SK-N-SH treated with all-trans-retinoic acid at 6 μM for 48 hours (cell line): ENCODE measurements around the gene TET2.

Experiments used
- ATAC-seq: fragments of 200-7000 bp; cut with Tn5 transposase; 3 replicates; pipeline ENCODE4 v1.9.1; 2020; ENCODE audit warnings: mild to moderate bottlenecking, moderate library complexity
- ARNTL ChIP-seq: fragments of 450-650 bp; formaldehyde crosslinking; IDR thresholded peaks from 2 replicates; pipeline ENCODE4 v1.5.0; 2020; ENCODE audit warnings: low read depth, mild to moderate bottlenecking, moderate library complexity, borderline replicate concordance
- BACH2 ChIP-seq: fragments of 250-450 bp; sonication (Bioruptor Pico); IDR thresholded peaks from 2 replicates; pipeline ENCODE4 v1.9.0; 2021; ENCODE audit warnings: mild to moderate bottlenecking, borderline replicate concordance
- CSDC2 ChIP-seq: fragments of 250-450 bp; sonication (Bioruptor Pico); IDR thresholded peaks from 2 replicates; pipeline ENCODE4 v1.5.0; 2020; ENCODE audit warnings: mild to moderate bottlenecking, moderate library complexity
- ESRRG ChIP-seq: fragments of 250-450 bp; sonication (Bioruptor Pico); IDR thresholded peaks from 2 replicates; pipeline ENCODE4 v1.6.1; 2021; ENCODE audit warnings: mild to moderate bottlenecking
- ISL1 ChIP-seq: fragments of 250-450 bp; sonication (Bioruptor Pico); IDR thresholded peaks from 2 replicates; pipeline ENCODE4 v2.1.2; 2022; ENCODE audit warnings: mild to moderate bottlenecking, moderate library complexity
- OSR1 ChIP-seq: fragments of 250-450 bp; sonication (Bioruptor Pico); IDR thresholded peaks from 2 replicates; pipeline ENCODE4 v1.8.0; 2022; ENCODE audit warnings: moderate library complexity, mild to moderate bottlenecking, inconsistent platforms
- PPARA ChIP-seq: fragments of 250-450 bp; sonication (Bioruptor Pico); IDR thresholded peaks from 2 replicates; pipeline ENCODE4 v1.5.0; 2020; ENCODE audit warnings: mild to moderate bottlenecking, borderline replicate concordance
- RARB ChIP-seq: fragments of 250-450 bp; sonication (Bioruptor Pico); IDR thresholded peaks from 2 replicates; pipeline ENCODE4 v1.8.0; 2021; ENCODE audit warnings: mild to moderate bottlenecking, moderate library complexity
- SNAI2 ChIP-seq: fragments of 250-450 bp; sonication (Bioruptor Pico); IDR thresholded peaks from 2 replicates; pipeline ENCODE4 v1.5.0; 2020; ENCODE audit warnings: mild to moderate bottlenecking, moderate library complexity
- TCF4 ChIP-seq: fragments of 250-450 bp; sonication (Bioruptor Pico); IDR thresholded peaks from 2 replicates; pipeline ENCODE4 v1.8.0; 2021; ENCODE audit warnings: mild to moderate bottlenecking, moderate library complexity, borderline replicate concordance
- TSHZ2 ChIP-seq: fragments of 250-450 bp; sonication (Bioruptor Pico); IDR thresholded peaks from 2 replicates; pipeline ENCODE4 v1.5.0; 2020; ENCODE audit warnings: mild to moderate bottlenecking, moderate library complexity
- ZC3H10 ChIP-seq: fragments of 250-450 bp; sonication (Bioruptor Pico); IDR thresholded peaks from 2 replicates; pipeline ENCODE4 v1.5.1; 2021; ENCODE audit warnings: mild to moderate bottlenecking, moderate library complexity
- ZFP3 ChIP-seq: fragments of 250-450 bp; sonication (Bioruptor Pico); IDR thresholded peaks from 2 replicates; pipeline ENCODE4 v1.5.0; 2020; ENCODE audit warnings: mild to moderate bottlenecking, moderate library complexity
- ZFP30 ChIP-seq: fragments of 450-650 bp; formaldehyde crosslinking; IDR thresholded peaks from 2 replicates; pipeline ENCODE4 v1.5.0; 2022; ENCODE audit warnings: mild to moderate bottlenecking, moderate library complexity
- ZNF70 ChIP-seq: fragments of 450-650 bp; formaldehyde crosslinking; IDR thresholded peaks from 2 replicates; pipeline ENCODE4 v1.5.0; 2020; ENCODE audit warnings: mild to moderate bottlenecking, moderate library complexity
- ZNF8 ChIP-seq: fragments of 450-650 bp; formaldehyde crosslinking; IDR thresholded peaks from 2 replicates; pipeline ENCODE4 v1.5.0; 2020; ENCODE audit warnings: mild to moderate bottlenecking, moderate library complexity
- TF ChIP-seq, protein P1 (sequence below): fragments of 250-450 bp; sonication (Bioruptor Pico); IDR thresholded peaks from 2 replicates; pipeline ENCODE4 v1.8.0; 2020; ENCODE audit warnings: mild to moderate bottlenecking, moderate library complexity, borderline replicate concordance
- TF ChIP-seq, protein P2 (sequence below): fragments of 250-450 bp; sonication (Bioruptor Pico); IDR thresholded peaks from 2 replicates; pipeline ENCODE4 v1.5.1; 2021; ENCODE audit warnings: mild to moderate bottlenecking, moderate library complexity

Gene TET2

DNA sequence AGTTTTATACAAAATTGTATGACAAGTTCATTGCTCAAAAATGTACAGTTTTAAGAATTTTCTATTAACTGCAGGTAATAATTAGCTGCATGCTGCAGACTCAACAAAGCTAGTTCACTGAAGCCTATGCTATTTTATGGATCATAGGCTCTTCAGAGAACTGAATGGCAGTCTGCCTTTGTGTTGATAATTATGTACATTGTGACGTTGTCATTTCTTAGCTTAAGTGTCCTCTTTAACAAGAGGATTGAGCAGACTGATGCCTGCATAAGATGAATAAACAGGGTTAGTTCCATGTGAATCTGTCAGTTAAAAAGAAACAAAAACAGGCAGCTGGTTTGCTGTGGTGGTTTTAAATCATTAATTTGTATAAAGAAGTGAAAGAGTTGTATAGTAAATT lies 131.0 kb downstream of the TET2 start:
- TF ChIP-seq, protein P1, sequence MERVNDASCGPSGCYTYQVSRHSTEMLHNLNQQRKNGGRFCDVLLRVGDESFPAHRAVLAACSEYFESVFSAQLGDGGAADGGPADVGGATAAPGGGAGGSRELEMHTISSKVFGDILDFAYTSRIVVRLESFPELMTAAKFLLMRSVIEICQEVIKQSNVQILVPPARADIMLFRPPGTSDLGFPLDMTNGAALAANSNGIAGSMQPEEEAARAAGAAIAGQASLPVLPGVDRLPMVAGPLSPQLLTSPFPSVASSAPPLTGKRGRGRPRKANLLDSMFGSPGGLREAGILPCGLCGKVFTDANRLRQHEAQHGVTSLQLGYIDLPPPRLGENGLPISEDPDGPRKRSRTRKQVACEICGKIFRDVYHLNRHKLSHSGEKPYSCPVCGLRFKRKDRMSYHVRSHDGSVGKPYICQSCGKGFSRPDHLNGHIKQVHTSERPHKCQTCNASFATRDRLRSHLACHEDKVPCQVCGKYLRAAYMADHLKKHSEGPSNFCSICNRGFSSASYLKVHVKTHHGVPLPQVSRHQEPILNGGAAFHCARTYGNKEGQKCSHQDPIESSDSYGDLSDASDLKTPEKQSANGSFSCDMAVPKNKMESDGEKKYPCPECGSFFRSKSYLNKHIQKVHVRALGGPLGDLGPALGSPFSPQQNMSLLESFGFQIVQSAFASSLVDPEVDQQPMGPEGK, result no peak
- TF ChIP-seq SNAI2 (CRISPR knock-in tag), result no peak
- no peak for TF ChIP-seq PPARA (CRISPR knock-in tag)
- no peak for TF ChIP-seq ZFP3
- no peak for TF ChIP-seq BACH2 (CRISPR knock-in tag)
- no peak for TF ChIP-seq ZC3H10 (CRISPR knock-in tag)
- TF ChIP-seq, all 23 proteins: peak for 0

DNA sequence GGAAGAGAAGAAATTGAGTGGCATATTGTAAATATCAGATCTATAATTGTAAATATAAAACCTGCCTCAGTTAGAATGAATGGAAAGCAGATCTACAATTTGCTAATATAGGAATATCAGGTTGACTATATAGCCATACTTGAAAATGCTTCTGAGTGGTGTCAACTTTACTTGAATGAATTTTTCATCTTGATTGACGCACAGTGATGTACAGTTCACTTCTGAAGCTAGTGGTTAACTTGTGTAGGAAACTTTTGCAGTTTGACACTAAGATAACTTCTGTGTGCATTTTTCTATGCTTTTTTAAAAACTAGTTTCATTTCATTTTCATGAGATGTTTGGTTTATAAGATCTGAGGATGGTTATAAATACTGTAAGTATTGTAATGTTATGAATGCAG lies 132.6 kb downstream of the TET2 start:
- ATAC-seq, result no peak
- TF ChIP-seq ZC3H10 (CRISPR knock-in tag), result no peak
- no peak for TF ChIP-seq ZNF70 (CRISPR knock-in tag)
- TF ChIP-seq ZFP3, result no peak
- no peak for TF ChIP-seq BACH2 (CRISPR knock-in tag)
- TF ChIP-seq ZFP30 (CRISPR knock-in tag), result no peak
- TF ChIP-seq, protein P2, sequence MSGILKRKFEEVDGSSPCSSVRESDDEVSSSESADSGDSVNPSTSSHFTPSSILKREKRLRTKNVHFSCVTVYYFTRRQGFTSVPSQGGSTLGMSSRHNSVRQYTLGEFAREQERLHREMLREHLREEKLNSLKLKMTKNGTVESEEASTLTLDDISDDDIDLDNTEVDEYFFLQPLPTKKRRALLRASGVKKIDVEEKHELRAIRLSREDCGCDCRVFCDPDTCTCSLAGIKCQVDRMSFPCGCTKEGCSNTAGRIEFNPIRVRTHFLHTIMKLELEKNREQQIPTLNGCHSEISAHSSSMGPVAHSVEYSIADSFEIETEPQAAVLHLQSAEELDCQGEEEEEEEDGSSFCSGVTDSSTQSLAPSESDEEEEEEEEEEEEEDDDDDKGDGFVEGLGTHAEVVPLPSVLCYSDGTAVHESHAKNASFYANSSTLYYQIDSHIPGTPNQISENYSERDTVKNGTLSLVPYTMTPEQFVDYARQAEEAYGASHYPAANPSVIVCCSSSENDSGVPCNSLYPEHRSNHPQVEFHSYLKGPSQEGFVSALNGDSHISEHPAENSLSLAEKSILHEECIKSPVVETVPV (CRISPR knock-in tag), result no peak
- no peak for TF ChIP-seq ISL1
- no peak for TF ChIP-seq SNAI2 (CRISPR knock-in tag)
- TF ChIP-seq TSHZ2 (CRISPR knock-in tag), result no peak
- TF ChIP-seq PPARA (CRISPR knock-in tag), result no peak
- no peak for TF ChIP-seq CSDC2 (CRISPR knock-in tag)

More for the DNA sequence above, 131.0 kb downstream of the TET2 start:
- ATAC-seq, result no peak

DNA sequence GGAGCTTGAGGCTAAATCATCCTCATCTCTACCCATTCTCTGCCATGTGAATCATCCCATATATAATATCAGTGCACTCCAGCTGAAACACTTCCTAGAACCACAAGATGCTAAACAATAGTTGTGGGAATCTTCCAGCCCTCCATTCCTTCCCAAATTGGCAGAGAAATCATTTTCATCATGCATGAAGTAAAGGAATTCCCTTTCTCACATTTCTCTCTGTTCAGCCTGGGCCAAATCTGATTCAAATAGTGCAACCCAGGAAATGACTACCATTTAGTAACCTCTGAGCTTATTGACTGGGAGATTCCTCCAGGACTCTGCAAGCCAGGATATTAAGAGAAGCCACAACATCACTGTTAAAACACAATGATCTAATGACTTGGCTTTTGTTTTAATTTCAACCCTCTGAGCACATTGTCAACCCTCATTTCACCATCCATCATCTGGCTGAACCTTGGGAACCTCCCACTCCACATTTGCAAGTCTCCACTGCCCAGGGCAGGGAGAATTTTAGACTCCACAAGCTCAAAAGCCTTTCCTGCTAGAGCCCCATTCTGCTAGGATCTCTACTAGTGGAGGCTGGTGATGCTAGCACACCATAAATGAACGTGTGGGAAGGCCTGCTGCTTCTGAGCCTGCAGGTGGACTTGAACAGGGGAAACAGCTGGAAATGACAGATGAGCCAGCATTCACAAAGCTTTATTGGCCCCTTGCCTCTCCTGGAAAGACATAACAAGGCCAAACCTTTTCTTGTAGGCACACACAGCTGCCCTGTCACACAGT lies 133.9 kb downstream of the TET2 start:
- no peak for TF ChIP-seq OSR1 (CRISPR knock-in tag)
- TF ChIP-seq, all 23 proteins: peak for 0
- ATAC-seq, result peak; percentile 86

- ATAC-seq, result no peak
- TF ChIP-seq ARNTL, result no peak
- TF ChIP-seq TSHZ2 (CRISPR knock-in tag), result no peak
- TF ChIP-seq RARB (CRISPR knock-in tag), result no peak
- no peak for TF ChIP-seq CSDC2 (CRISPR knock-in tag)
- TF ChIP-seq ZFP30 (CRISPR knock-in tag), result no peak
- TF ChIP-seq ZNF70 (CRISPR knock-in tag), result no peak
- no peak for TF ChIP-seq TCF4 (CRISPR knock-in tag)
- no peak for TF ChIP-seq BACH2 (CRISPR knock-in tag)
- TF ChIP-seq, protein P2 (CRISPR knock-in tag), result no peak
- no peak for TF ChIP-seq ZNF8 (CRISPR knock-in tag)
- TF ChIP-seq ESRRG, result no peak
- TF ChIP-seq ZC3H10 (CRISPR knock-in tag), result no peak
- no peak for TF ChIP-seq PPARA (CRISPR knock-in tag)
Measured at GRCh38 chr4:105281124-105281415, 134.4 kb downstream of the TET2 start.
